Measurements from ENCODE around the gene MOV10.

The MOV10 gene

DNA sequence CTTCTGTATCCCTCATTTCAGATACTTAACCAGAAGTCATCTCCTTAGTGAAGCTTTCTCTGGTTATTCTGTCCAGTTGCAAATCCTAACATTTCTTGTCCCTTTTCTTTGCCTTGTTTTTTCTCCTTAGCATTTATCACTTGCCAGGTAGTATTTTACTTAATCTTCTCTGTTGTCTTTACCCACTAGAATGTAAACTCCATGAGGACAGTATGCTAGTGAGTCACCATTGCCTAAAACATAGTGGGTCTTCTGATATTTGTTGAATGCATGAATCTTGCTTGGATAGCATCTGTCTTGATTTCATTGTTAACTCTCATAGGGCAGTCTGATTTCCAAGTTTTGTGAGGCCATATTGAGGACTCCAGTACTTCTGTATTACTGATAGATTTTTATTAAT, 45.2 kb upstream of the MOV10 start:
- peaks cover 3% of the 10 kb centered on the region for H3K36me3 ChIP-seq (ENCODE audit: control insufficient read depth, insufficient read depth, low read length)
- TF ChIP-seq, protein P1, sequence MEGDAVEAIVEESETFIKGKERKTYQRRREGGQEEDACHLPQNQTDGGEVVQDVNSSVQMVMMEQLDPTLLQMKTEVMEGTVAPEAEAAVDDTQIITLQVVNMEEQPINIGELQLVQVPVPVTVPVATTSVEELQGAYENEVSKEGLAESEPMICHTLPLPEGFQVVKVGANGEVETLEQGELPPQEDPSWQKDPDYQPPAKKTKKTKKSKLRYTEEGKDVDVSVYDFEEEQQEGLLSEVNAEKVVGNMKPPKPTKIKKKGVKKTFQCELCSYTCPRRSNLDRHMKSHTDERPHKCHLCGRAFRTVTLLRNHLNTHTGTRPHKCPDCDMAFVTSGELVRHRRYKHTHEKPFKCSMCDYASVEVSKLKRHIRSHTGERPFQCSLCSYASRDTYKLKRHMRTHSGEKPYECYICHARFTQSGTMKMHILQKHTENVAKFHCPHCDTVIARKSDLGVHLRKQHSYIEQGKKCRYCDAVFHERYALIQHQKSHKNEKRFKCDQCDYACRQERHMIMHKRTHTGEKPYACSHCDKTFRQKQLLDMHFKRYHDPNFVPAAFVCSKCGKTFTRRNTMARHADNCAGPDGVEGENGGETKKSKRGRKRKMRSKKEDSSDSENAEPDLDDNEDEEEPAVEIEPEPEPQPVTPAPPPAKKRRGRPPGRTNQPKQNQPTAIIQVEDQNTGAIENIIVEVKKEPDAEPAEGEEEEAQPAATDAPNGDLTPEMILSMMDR (IDR thresholded peaks at IDR 0.05; ENCODE audit: insufficient read depth, low read length, poor library complexity, severe bottlenecking): no peak
- no peak for DNase-seq (ENCODE audit: extremely low read depth, insufficient read length)
- no peaks in the 10 kb centered on the region for H3K27me3 ChIP-seq (replicated peaks; ENCODE audit: control insufficient read depth, insufficient read depth, low read length)
- H3K4me3 ChIP-seq (replicated peaks; ENCODE audit: low read depth, low read length): no peak overlapping the region

DNA sequence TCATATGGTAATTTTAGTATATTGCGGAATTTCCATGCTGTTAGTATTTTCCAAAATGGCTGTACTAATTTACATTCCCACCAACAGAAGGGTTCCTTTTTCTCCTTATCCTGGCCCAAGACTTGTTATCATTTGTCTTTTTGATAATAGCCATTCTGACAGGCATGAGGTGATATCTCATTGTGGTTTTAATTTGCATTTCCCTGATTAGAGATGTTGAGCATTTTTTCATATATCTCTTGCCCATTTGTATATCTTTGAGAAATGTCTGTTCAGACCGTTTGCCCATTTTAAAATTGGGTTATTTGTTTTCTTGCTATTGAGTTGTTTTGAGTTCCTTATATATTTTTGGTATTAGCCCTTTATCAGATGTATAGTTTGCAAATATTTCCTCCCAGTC, 40.8 kb upstream of the MOV10 start:
- TF ChIP-seq, protein P1 (IDR thresholded peaks at IDR 0.05; ENCODE audit: insufficient read depth, low read length, poor library complexity, severe bottlenecking): no peak
- Histone ChIP-seq H3K27me3 (replicated peaks; ENCODE audit: control insufficient read depth, insufficient read depth, low read length) (no peaks in the 10 kb centered on the region), H3K36me3 (ENCODE audit: control insufficient read depth, insufficient read depth, low read length) (no peaks in the 10 kb centered on the region; the same call in 1 of the 2 replicates), H3K4me3 (replicated peaks; ENCODE audit: low read depth, low read length) (no peak overlapping the region)
- no peak for DNase-seq (ENCODE audit: extremely low read depth, insufficient read length)

- no peak overlapping the region for H3K4me3 ChIP-seq (replicated peaks; ENCODE audit: low read depth, low read length)
- TF ChIP-seq, protein P1 (IDR thresholded peaks at IDR 0.05; ENCODE audit: insufficient read depth, low read length, poor library complexity, severe bottlenecking): no peak
- no peaks in the 10 kb centered on the region; the same call in 1 of the 2 replicates for H3K36me3 ChIP-seq (ENCODE audit: control insufficient read depth, insufficient read depth, low read length)
- DNase-seq (ENCODE audit: extremely low read depth, insufficient read length): no peak
- no peaks in the 10 kb centered on the region for H3K27me3 ChIP-seq (replicated peaks; ENCODE audit: control insufficient read depth, insufficient read depth, low read length)
These were observed 40.1 kb upstream of the MOV10 start for GRCh38 chr1:112634367-112634766.

- DNase-seq (ENCODE audit: extremely low read depth, insufficient read length): no peak
- Histone ChIP-seq H3K36me3 (ENCODE audit: control insufficient read depth, insufficient read depth, low read length) (no peaks in the 10 kb centered on the region; the same call in 1 of the 2 replicates), H3K4me3 (replicated peaks; ENCODE audit: low read depth, low read length) (no peak overlapping the region), H3K27me3 (replicated peaks; ENCODE audit: control insufficient read depth, insufficient read depth, low read length) (no peaks in the 10 kb centered on the region)
- TF ChIP-seq, protein P1 (IDR thresholded peaks at IDR 0.05; ENCODE audit: insufficient read depth, low read length, poor library complexity, severe bottlenecking): no peak
These were observed 38.4 kb upstream of the MOV10 start for GRCh38 chr1:112636056-112636455.

- H3K27me3 ChIP-seq (replicated peaks; ENCODE audit: control insufficient read depth, insufficient read depth, low read length): no peaks in the 10 kb centered on the region
- DNase-seq (ENCODE audit: extremely low read depth, insufficient read length): no peak
- no peak overlapping the region for H3K4me3 ChIP-seq (replicated peaks; ENCODE audit: low read depth, low read length)
- no peaks in the 10 kb centered on the region; the same call in 1 of the 2 replicates for H3K36me3 ChIP-seq (ENCODE audit: control insufficient read depth, insufficient read depth, low read length)
- TF ChIP-seq, protein P1 (IDR thresholded peaks at IDR 0.05; ENCODE audit: insufficient read depth, low read length, poor library complexity, severe bottlenecking): no peak
These were observed 37.7 kb upstream of the MOV10 start for GRCh38 chr1:112636597-112637253.
